Keratinocyte (primary cell): ENCODE measurements around the gene PPP1R37. TPM values are rescaled to one million over a fixed set of nuclear protein-coding genes. Genes with fewer than 3 reads are reported as not detected.

Experiments used
- DNase-seq: peaks from one replicate; pipeline ENCODE4 v3.0.0-alpha.2; 2011; ENCODE audit warnings: low read depth, missing footprints, low spot score
- FAIRE-seq: peaks from 2 replicates; lab custom pipeline; 2011; peaks lifted over from hg19 to GRCh38; lab: Jason Lieb, UNC
- H2AFZ ChIP-seq: 2 replicates; pipeline ENCODE4 v1.6.0; 2012; ENCODE audit warnings: low read length, control low read depth, inconsistent platforms; ENCODE audit not compliant: control insufficient read depth
- H3K27ac ChIP-seq: 2 replicates; pipeline ENCODE4 v1.5.1; 2011; ENCODE audit warnings: low read length; ENCODE audit not compliant: control insufficient read depth, insufficient read depth
- H3K27me3 ChIP-seq: 3 replicates; pipeline ENCODE4 v1.6.0; 2011; ENCODE audit warnings: low read length; ENCODE audit not compliant: control insufficient read depth, insufficient read depth; ENCODE audit errors: extremely low read depth
- H3K36me3 ChIP-seq, 2 experiments: 2 replicates in 1 of 2; 3 replicates in 1 of 2; pipeline ENCODE4 v1.5.1; 2011; ENCODE audit warnings: low read length in 2 of 2, mild to moderate bottlenecking in 1 of 2; ENCODE audit not compliant: control insufficient read depth in 2 of 2, insufficient read depth in 2 of 2; ENCODE audit errors: extremely low read depth in 1 of 2
- H3K4me1 ChIP-seq: 3 replicates; pipeline ENCODE4 v1.5.1; 2011; ENCODE audit warnings: low read length; ENCODE audit not compliant: control insufficient read depth, insufficient read depth; ENCODE audit errors: extremely low read depth
- H3K4me2 ChIP-seq: 3 replicates; pipeline ENCODE4 v1.6.0; 2011; ENCODE audit warnings: low read depth, low read length; ENCODE audit not compliant: control insufficient read depth, insufficient read depth; ENCODE audit errors: extremely low read depth
- H3K4me3 ChIP-seq, 3 experiments: fragments of 200-600 bp in 1 of 3; sonication (generic) in 1 of 3; 2 replicates in 2 of 3; 3 replicates in 1 of 3; pipeline ENCODE4 v1.5.1; 2011 to 2016; ENCODE audit warnings: low read length in 3 of 3, mild to moderate bottlenecking in 3 of 3, control low read depth in 2 of 3, inconsistent platforms in 1 of 3, low read depth in 1 of 3, mixed read lengths in 1 of 3, mixed run types in 1 of 3, moderate library complexity in 1 of 3; ENCODE audit not compliant: control insufficient read depth in 2 of 3, insufficient read depth in 2 of 3; ENCODE audit errors: extremely low read depth in 1 of 3
- H3K79me2 ChIP-seq: 2 replicates; pipeline ENCODE4 v1.6.0; 2012; ENCODE audit warnings: low read length; ENCODE audit not compliant: control insufficient read depth, insufficient read depth
- H3K9ac ChIP-seq: 3 replicates; pipeline ENCODE4 v1.6.0; 2011; ENCODE audit warnings: low read length; ENCODE audit not compliant: control insufficient read depth, insufficient read depth; ENCODE audit errors: extremely low read depth
- H3K9me1 ChIP-seq: 3 replicates; pipeline ENCODE4 v1.6.0; 2011; ENCODE audit warnings: low read length; ENCODE audit not compliant: control insufficient read depth, insufficient read depth; ENCODE audit errors: extremely low read depth
- H3K9me3 ChIP-seq: 2 replicates; pipeline ENCODE4 v1.5.1; 2012; ENCODE audit warnings: low read depth, low read length; ENCODE audit not compliant: control insufficient read depth
- H4K20me1 ChIP-seq: 3 replicates; pipeline ENCODE4 v1.6.0; 2011; ENCODE audit warnings: low read length; ENCODE audit not compliant: control insufficient read depth, insufficient read depth; ENCODE audit errors: extremely low read depth
- EZH2 ChIP-seq: IDR thresholded peaks from one replicate; pipeline ENCODE4 v1.6.1; 2012; ENCODE audit warnings: inconsistent platforms, mild to moderate bottlenecking, low read length, moderate library complexity
- dilution Hi-C: fragments of 300-500 bp; cut with MboI; formaldehyde crosslinking; loops from one replicate; pipeline ENCODE4 v1.7.0; 2020; ENCODE audit warnings: low sequenced_read_pairs; ENCODE audit not compliant: extremely low pct_ligation_motif_present
- polyA plus RNA-seq, 5 experiments: library from polyadenylated mRNA; depleted of rRNA in 3 of 5; stranded (reverse) in 3 of 5; stranded (forward) in 1 of 5; unstranded in 1 of 5; fragments of >200 nt; gene quantifications; 1 replicate in 1 of 5; 2 replicates in 3 of 5; 3 replicates in 1 of 5; pipeline versions ENCODE4 v1.2.1 to v1.2.3, GENCODE V29; 2011 to 2012; ENCODE audit warnings: missing spikeins in 2 of 5, low read depth in 1 of 5, low replicate concordance in 1 of 5
- TF ChIP-seq, protein P1 (sequence below), 3 experiments: IDR thresholded peaks in 1 of 3; conservative IDR thresholded peaks in 1 of 3; optimal IDR thresholded peaks in 1 of 3; 2 replicates in 2 of 3; 3 replicates in 1 of 3; pipeline versions ENCODE3 to v1.5.1; 2011; ENCODE audit warnings: low read length in 3 of 3, mild to moderate bottlenecking in 3 of 3, moderate library complexity in 2 of 3, control low read depth in 1 of 3, inconsistent platforms in 1 of 3; ENCODE audit not compliant: insufficient read depth in 2 of 3; ENCODE audit errors: extremely low read depth in 1 of 3

The PPP1R37 gene
- polyA plus RNA-seq, 1 donor (not counting 4 experiments of a cell fraction or from before 2014, with no cell fraction given), result 8.6 TPM

DNA sequence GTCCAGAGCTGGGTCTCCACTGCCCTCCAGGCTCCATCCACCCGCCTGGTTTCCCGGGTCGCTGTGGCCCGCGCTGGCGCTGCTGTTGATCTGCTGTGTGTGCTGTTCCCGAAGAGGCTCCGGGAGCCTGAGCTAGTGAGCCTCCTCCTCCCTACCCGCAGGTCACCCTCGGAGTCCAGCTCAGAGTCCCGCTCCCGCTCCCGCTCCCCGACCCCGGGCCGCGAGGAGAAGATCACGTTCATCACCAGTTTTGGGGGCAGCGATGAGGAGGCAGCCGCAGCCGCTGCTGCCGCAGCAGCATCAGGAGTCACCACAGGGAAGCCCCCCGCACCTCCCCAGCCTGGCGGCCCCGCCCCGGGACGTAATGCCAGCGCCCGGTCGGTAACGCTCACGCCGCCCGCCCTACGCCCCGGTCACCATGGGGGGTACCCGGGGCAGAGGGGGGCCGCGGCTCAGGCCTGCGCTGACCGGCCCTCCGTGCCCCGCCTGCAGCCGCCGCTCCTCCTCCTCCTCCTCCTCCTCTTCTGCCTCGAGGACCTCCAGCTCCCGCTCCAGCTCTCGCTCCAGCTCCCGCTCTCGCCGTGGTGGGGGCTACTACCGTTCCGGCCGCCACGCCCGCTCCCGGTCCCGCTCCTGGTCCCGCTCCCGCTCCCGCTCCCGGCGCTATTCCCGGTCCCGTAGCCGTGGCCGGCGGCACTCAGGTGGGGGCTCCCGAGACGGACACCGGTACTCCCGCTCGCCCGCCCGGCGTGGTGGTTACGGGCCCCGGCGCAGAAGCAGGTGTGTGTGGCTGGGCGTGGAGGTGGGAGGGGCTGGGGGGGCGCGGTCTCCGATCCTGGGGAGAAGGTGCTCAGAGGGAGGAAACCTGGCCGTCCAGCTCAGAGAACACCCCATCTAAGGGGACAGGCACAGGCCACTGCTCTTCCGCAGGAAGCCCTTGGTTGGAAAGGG is 28.9 kb upstream of the PPP1R37 start:
- Histone ChIP-seq H3K4me2 (no peak overlapping the region), H3K9me1 (no peaks in the 10 kb centered on the region), H3K27me3 (no peaks in the 10 kb centered on the region), H3K27ac (no peak overlapping the region), H3K79me2 (peaks cover 2% of the 10 kb centered on the region), H3K9ac (no peak overlapping the region), H3K36me3 (peaks cover 41 to 46% of the 10 kb centered on the region in 2 experiments), H2AFZ (no peak overlapping the region), H3K4me1 (no peaks in the 10 kb centered on the region), H3K4me3 (no peak overlapping the region), H4K20me1 (peaks cover 11% of the 10 kb centered on the region), H3K9me3 (no peaks in the 10 kb centered on the region)
- no peak for FAIRE-seq
- TF ChIP-seq, protein P1, sequence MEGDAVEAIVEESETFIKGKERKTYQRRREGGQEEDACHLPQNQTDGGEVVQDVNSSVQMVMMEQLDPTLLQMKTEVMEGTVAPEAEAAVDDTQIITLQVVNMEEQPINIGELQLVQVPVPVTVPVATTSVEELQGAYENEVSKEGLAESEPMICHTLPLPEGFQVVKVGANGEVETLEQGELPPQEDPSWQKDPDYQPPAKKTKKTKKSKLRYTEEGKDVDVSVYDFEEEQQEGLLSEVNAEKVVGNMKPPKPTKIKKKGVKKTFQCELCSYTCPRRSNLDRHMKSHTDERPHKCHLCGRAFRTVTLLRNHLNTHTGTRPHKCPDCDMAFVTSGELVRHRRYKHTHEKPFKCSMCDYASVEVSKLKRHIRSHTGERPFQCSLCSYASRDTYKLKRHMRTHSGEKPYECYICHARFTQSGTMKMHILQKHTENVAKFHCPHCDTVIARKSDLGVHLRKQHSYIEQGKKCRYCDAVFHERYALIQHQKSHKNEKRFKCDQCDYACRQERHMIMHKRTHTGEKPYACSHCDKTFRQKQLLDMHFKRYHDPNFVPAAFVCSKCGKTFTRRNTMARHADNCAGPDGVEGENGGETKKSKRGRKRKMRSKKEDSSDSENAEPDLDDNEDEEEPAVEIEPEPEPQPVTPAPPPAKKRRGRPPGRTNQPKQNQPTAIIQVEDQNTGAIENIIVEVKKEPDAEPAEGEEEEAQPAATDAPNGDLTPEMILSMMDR (optimal IDR thresholded peaks at IDR 0.05 in 1 of 3, IDR thresholded peaks at IDR 0.05 in 1 of 3, conservative IDR thresholded peaks at IDR 0.05 in 1 of 3; ENCODE audit: extremely low read depth in 1 of 3, insufficient read depth in 2 of 3, low read length in 3 of 3), result no peak
- TF ChIP-seq EZH2, result no peak
- dilution Hi-C loops, result no loop called here
- no peak for DNase-seq

DNA sequence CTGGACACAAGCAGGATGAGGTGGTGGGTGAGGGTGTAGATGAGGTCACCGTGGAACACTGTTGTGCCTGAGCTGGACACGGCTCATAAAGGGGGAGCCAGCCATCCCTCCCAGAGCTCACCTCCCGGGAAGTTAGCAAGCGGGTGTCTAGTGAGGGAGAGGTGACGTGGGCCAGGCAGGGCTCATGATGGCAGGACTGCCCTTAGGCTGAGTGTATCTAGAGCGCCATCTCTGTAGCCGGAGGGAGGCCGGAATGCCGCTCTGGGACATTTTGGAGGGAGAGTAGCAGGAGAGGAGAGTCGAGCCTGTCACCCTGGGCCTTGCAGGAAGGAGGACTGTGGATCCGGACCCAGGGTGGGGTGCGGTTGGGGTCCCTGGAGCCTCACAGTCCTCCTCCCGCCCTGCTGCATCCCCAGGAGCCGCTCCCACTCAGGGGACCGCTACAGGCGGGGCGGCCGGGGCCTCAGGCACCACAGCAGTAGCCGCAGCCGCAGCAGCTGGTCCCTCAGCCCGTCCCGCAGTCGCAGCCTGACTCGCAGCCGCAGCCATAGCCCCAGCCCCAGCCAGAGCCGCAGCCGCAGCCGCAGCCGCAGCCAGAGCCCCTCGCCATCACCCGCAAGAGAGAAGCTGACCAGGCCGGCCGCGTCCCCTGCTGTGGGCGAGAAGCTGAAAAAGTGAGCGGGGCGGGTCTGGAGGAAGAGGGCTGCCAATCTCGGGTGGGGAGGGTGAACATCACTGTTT is 25.9 kb upstream of the PPP1R37 start:
- dilution Hi-C loops, result no loop called here
- H3K9ac ChIP-seq, result no peak overlapping the region

More for the DNA sequence above, 25.9 kb upstream of the PPP1R37 start:
- Histone ChIP-seq H3K36me3 (peaks cover 20 to 39% of the 10 kb centered on the region in 2 experiments), H3K4me3 (no peak overlapping the region), H3K27ac (no peak overlapping the region), H4K20me1 (peaks cover 4% of the 10 kb centered on the region), H3K4me1 (no peaks in the 10 kb centered on the region), H3K4me2 (no peak overlapping the region), H3K79me2 (peaks cover 2% of the 10 kb centered on the region), H3K9me1 (no peaks in the 10 kb centered on the region), H3K9me3 (no peaks in the 10 kb centered on the region), H2AFZ (no peak overlapping the region), H3K27me3 (no peaks in the 10 kb centered on the region)
- FAIRE-seq, result no peak
- TF ChIP-seq EZH2, result no peak
- TF ChIP-seq, protein P1 (optimal IDR thresholded peaks at IDR 0.05 in 1 of 3, IDR thresholded peaks at IDR 0.05 in 1 of 3, conservative IDR thresholded peaks at IDR 0.05 in 1 of 3; ENCODE audit: extremely low read depth in 1 of 3, insufficient read depth in 2 of 3, low read length in 3 of 3), result no peak
- DNase-seq, result no peak
